Measurements from ENCODE around the gene FRAT2. TPM values are rescaled to one million over a fixed set of nuclear protein-coding genes. Genes with fewer than 3 reads are reported as not detected.

FRAT2 gene
- total and polyA plus RNA-seq, 2 of the 13 experiments (the other 11 are each of a cell fraction or from before 2014, with no cell fraction given), result 7.2 to 14.1 TPM

GRCh38 chr10:97334370-97335175 is at the start of gene FRAT2 (continued):
- TF ChIP-seq RORA (CRISPR knock-in tag; IDR thresholded peaks at IDR 0.05) (no peak), ZNF546 (CRISPR knock-in tag; conservative IDR thresholded peaks at IDR 0.05) (0 out of 2 replicates have a peak, but pooled peaks have one; percentile 21), RERE (CRISPR knock-in tag; IDR thresholded peaks at IDR 0.05; ENCODE audit: low read depth) (peak; percentile 41; the same call in 1 of the 2 replicates), CEBPB (IDR thresholded peaks at IDR 0.05; ENCODE audit: borderline replicate concordance, low read depth, low read length) (no peak), BCLAF1 (IDR thresholded peaks at IDR 0.05) (no peak), ZSCAN5A (CRISPR knock-in tag; IDR thresholded peaks at IDR 0.05; ENCODE audit: borderline replicate concordance) (peak; percentile 69; the same call in 1 of the 2 replicates), RXRA (CRISPR knock-in tag; IDR thresholded peaks at IDR 0.05) (peak; percentile 65; the same call in 1 of the 2 replicates), NR2F1 (CRISPR knock-in tag; IDR thresholded peaks at IDR 0.05) (peak; percentile 1 to 39; a peak in 1 of 4 replicates), SKIL (CRISPR knock-in tag; IDR thresholded peaks at IDR 0.05; ENCODE audit: borderline replicate concordance) (peak; percentile 31; the same call in 1 of the 2 replicates), GRHL1 (CRISPR knock-in tag; conservative IDR thresholded peaks at IDR 0.05) (no peak), SATB2 (CRISPR knock-in tag; IDR thresholded peaks at IDR 0.05) (no peak; the same call in 1 of the 2 replicates), KDM5A (IDR thresholded peaks at IDR 0.05; ENCODE audit: borderline replicate concordance, low read length) (no peak), ZNF75D (CRISPR knock-in tag; IDR thresholded peaks at IDR 0.05; ENCODE audit: borderline replicate concordance) (no peak)
